HL-60 (cell line): ENCODE measurements around the gene TAF15.

Source experiments
- DNase-seq, 2 experiments: peaks; one replicate each; pipeline ENCODE4 v3.0.0-alpha.2; 2010 to 2020; ENCODE audit warnings: low read depth in 1 of 2, low spot score in 1 of 2
- H3K27ac ChIP-seq: fragments of 250-450 bp; sonication (Bioruptor Pico); replicated peaks from 2 replicates; pipeline ENCODE4 v1.5.1; 2020; ENCODE audit warnings: mild to moderate bottlenecking, moderate library complexity
- H3K27me3 ChIP-seq: fragments of 250-450 bp; sonication (Bioruptor Pico); 2 replicates; pipeline ENCODE4 v1.5.1; 2021; ENCODE audit warnings: mild to moderate bottlenecking, moderate library complexity; ENCODE audit not compliant: insufficient read depth, poor library complexity, severe bottlenecking
- H3K4me3 ChIP-seq: replicated peaks from 2 replicates; pipeline ENCODE4 v1.5.1; 2011; ENCODE audit warnings: mild to moderate bottlenecking, control low read depth, low read length; ENCODE audit not compliant: insufficient read depth
- GABPA ChIP-seq: IDR thresholded peaks from 2 replicates; pipeline ENCODE4 v1.6.1; 2012; ENCODE audit warnings: low read depth
- POLR2AphosphoS5 ChIP-seq: IDR thresholded peaks from 2 replicates; pipeline ENCODE4 v1.6.1; 2012; ENCODE audit warnings: low read depth
- SPI1 ChIP-seq: IDR thresholded peaks from 2 replicates; pipeline ENCODE4 v1.6.1; 2012; ENCODE audit warnings: low read depth, mild to moderate bottlenecking, borderline replicate concordance
- TF ChIP-seq, protein P1 (sequence below): IDR thresholded peaks from one replicate; pipeline ENCODE4 v1.5.1; 2011; ENCODE audit warnings: low read length, control low read depth, inconsistent platforms; ENCODE audit not compliant: insufficient read depth
- TF ChIP-seq, protein P2 (sequence below): IDR thresholded peaks from 2 replicates; pipeline ENCODE4 v1.6.1; 2012; ENCODE audit warnings: low read depth; ENCODE audit not compliant: insufficient replicate concordance

TAF15 gene

DNA sequence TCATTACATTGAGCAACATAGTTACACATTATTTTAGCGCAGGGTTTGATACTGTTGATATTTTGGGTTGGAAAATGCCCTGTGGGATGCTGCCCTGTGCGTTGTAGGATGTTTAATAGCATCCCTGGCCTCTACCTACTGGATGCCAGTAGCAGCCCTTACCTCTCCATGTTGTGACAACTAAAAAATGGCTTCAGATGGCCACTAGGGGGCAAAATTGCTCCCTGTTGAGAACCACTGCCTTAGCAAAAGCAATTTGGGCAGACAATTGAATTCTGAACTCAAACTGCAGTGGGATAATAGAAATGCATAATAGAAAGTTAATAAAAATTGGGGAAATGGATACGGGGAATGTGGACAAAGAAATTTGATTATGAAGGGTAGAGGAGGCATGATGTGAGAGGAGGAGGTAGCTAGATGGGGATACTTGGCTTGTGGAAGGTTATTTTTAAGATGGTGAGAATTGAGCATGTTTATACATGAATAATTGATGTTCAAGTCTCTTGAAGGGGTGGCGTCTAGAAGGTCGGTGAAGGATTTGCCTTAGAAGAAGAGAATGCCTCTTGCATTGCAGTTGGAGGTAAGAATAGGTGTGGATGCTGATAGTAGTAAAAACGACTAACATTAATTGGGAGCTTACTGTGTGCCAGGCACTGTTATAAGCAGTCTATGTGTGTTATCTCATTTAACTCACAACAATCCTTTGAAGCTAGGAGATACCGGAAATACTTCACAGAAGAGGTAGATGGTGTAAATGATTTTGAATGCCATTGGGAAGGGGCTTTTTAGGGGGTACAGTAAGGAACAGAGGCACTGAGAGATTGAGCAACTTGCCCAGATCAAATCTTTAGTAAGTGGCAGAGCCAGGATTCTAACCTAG lies 40.4 kb downstream of the TAF15 start:
- Histone ChIP-seq H3K4me3 (no peak overlapping the region), H3K27ac (no peak overlapping the region), H3K27me3 (no peaks in the 10 kb centered on the region)
- peak in 1 of 2 experiments; percentile 71 for DNase-seq
- TF ChIP-seq GABPA (no peak), POLR2AphosphoS5 (no peak), SPI1 (no peak)
- TF ChIP-seq, protein P1, sequence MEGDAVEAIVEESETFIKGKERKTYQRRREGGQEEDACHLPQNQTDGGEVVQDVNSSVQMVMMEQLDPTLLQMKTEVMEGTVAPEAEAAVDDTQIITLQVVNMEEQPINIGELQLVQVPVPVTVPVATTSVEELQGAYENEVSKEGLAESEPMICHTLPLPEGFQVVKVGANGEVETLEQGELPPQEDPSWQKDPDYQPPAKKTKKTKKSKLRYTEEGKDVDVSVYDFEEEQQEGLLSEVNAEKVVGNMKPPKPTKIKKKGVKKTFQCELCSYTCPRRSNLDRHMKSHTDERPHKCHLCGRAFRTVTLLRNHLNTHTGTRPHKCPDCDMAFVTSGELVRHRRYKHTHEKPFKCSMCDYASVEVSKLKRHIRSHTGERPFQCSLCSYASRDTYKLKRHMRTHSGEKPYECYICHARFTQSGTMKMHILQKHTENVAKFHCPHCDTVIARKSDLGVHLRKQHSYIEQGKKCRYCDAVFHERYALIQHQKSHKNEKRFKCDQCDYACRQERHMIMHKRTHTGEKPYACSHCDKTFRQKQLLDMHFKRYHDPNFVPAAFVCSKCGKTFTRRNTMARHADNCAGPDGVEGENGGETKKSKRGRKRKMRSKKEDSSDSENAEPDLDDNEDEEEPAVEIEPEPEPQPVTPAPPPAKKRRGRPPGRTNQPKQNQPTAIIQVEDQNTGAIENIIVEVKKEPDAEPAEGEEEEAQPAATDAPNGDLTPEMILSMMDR, result peak; percentile 55
- TF ChIP-seq, protein P2, sequence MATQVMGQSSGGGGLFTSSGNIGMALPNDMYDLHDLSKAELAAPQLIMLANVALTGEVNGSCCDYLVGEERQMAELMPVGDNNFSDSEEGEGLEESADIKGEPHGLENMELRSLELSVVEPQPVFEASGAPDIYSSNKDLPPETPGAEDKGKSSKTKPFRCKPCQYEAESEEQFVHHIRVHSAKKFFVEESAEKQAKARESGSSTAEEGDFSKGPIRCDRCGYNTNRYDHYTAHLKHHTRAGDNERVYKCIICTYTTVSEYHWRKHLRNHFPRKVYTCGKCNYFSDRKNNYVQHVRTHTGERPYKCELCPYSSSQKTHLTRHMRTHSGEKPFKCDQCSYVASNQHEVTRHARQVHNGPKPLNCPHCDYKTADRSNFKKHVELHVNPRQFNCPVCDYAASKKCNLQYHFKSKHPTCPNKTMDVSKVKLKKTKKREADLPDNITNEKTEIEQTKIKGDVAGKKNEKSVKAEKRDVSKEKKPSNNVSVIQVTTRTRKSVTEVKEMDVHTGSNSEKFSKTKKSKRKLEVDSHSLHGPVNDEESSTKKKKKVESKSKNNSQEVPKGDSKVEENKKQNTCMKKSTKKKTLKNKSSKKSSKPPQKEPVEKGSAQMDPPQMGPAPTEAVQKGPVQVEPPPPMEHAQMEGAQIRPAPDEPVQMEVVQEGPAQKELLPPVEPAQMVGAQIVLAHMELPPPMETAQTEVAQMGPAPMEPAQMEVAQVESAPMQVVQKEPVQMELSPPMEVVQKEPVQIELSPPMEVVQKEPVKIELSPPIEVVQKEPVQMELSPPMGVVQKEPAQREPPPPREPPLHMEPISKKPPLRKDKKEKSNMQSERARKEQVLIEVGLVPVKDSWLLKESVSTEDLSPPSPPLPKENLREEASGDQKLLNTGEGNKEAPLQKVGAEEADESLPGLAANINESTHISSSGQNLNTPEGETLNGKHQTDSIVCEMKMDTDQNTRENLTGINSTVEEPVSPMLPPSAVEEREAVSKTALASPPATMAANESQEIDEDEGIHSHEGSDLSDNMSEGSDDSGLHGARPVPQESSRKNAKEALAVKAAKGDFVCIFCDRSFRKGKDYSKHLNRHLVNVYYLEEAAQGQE, result no peak

DNA sequence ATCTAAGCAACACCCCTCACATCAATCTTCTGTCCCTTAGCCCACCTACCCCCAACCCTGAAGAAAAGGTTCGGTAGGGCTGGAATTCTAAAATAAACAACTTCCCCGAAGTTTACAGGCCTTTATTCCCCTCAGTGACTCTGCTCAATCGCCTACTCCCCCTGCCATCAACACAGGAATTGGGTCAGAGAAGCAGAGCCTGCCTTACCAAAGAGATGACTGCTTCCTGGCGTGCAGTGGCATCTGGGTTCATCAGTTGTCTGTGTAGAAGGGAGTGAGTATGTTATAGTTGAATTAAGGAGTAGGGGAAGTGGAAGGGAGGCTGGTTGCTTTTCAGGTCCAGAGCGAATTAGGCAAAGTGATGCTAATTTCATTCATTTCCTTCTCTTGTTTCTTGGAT lies 46.7 kb downstream of the TAF15 start:
- H3K27ac ChIP-seq, result no peak overlapping the region
- no peak for DNase-seq
- H3K4me3 ChIP-seq, result no peak overlapping the region
- H3K27me3 ChIP-seq, result no peaks in the 10 kb centered on the region
- no peak for TF ChIP-seq POLR2AphosphoS5

DNA sequence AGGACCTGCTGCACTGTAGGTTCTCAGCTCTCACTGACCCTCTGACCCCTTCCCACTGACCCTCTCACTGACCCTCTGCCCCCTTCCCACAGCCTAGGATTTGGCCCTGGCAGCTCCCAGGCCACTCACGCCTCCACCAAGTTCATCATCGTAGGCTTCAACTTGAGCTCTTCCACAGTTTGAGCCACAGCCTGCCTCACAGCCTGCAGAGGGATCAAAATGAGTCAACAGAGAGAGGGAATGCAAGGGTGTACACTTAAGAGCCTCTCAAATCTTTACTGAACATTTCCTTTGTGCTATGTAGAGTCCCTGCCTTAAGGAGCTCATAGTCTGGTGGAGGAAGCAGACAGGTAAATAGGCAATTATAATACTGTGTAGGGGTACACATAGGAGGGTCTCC lies 47.3 kb downstream of the TAF15 start:
- H3K27me3 ChIP-seq, result no peaks in the 10 kb centered on the region
- TF ChIP-seq SPI1, result no peak
- no peak for DNase-seq
- no peak overlapping the region for H3K27ac ChIP-seq
- no peak overlapping the region for H3K4me3 ChIP-seq

DNA sequence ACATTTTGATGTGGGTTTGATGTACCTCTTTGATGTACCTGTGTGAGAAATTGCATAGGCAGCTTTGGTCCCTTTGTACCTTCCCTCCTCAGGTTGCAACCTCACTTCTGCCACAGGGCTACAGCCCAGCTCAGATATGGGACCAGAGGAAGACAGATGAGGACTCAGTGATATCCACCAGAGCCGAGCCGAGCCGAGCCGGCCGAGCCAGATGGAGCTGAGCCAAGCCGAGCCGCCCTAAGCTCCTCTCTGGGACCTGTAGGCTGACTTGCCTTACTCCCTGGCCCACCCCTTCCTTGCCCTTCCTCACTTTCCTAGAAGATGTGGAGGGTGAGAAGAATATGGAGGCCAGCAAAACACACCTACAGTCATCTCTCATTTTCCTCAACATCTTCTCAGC lies 55.6 kb downstream of the TAF15 start:
- TF ChIP-seq, protein P1, result no peak
- no peak for TF ChIP-seq GABPA
- no peak for TF ChIP-seq POLR2AphosphoS5
- TF ChIP-seq, protein P2, result no peak
- no peak for TF ChIP-seq SPI1
- no peak for DNase-seq
- no peak overlapping the region for H3K27ac ChIP-seq
- no peak overlapping the region for H3K4me3 ChIP-seq
- no peaks in the 10 kb centered on the region for H3K27me3 ChIP-seq
